HepG2 (cell line): ENCODE measurements around the gene ITIH3. TPM values are rescaled to one million over a fixed set of nuclear protein-coding genes. Genes with fewer than 3 reads are reported as not detected.

Experiments used
- CBFB ChIP-seq: sonication (generic); formaldehyde crosslinking; IDR thresholded peaks from 2 replicates; pipeline ENCODE4 v1.4.0; 2020; ENCODE audit warnings: missing genetic modification reagents
- CBX2 ChIP-seq, 2 experiments: fragments of 200-600 bp in 1 of 2; sonication (generic); formaldehyde crosslinking in 1 of 2; IDR thresholded peaks; 2 replicates each; pipeline versions ENCODE4 v1.7.0 to v1.8.1; 2018 to 2022; ENCODE audit warnings: low read depth in 2 of 2, low read length in 1 of 2, mild to moderate bottlenecking in 1 of 2, missing genetic modification reagents in 1 of 2
- DDIT3 ChIP-seq: sonication (generic); formaldehyde crosslinking; IDR thresholded peaks from 2 replicates; pipeline ENCODE4 v1.4.0; 2020; ENCODE audit warnings: mild to moderate bottlenecking, missing genetic modification reagents
- GABPA ChIP-seq, 2 experiments: IDR thresholded peaks; 2 replicates each; pipeline ENCODE4 v1.6.1; 2011 to 2016; ENCODE audit warnings: low read depth in 2 of 2, low read length in 1 of 2, missing biosample characterization in 1 of 2, missing genetic modification characterization in 1 of 2
- HOMEZ ChIP-seq: IDR thresholded peaks from 2 replicates; pipeline ENCODE4 v1.6.1; 2016; ENCODE audit warnings: low read depth
- HOXA9 ChIP-seq: sonication (generic); formaldehyde crosslinking; IDR thresholded peaks from 2 replicates; pipeline ENCODE4 v1.8.1; 2022; ENCODE audit warnings: missing genetic modification reagents, mild to moderate bottlenecking, moderate library complexity, borderline replicate concordance
- ISL2 ChIP-seq: sonication (generic); formaldehyde crosslinking; IDR thresholded peaks from 2 replicates; pipeline ENCODE4 v1.5.0; 2020; ENCODE audit warnings: missing genetic modification reagents
- KMT2A ChIP-seq: sonication (generic); formaldehyde crosslinking; IDR thresholded peaks from 2 replicates; pipeline ENCODE4 v1.4.0; 2020; ENCODE audit warnings: missing genetic modification reagents
- MEF2D ChIP-seq: sonication (generic); formaldehyde crosslinking; IDR thresholded peaks from 2 replicates; pipeline ENCODE4 v1.5.1; 2020; ENCODE audit warnings: mild to moderate bottlenecking, missing genetic modification reagents
- SETDB1 ChIP-seq: sonication (generic); formaldehyde crosslinking; IDR thresholded peaks from 2 replicates; pipeline ENCODE4 v1.5.1; 2020; ENCODE audit warnings: missing genetic modification reagents, mild to moderate bottlenecking, borderline replicate concordance
- SMYD3 ChIP-seq: sonication (generic); formaldehyde crosslinking; IDR thresholded peaks from 2 replicates; pipeline ENCODE4 v1.8.1; 2023; ENCODE audit warnings: mild to moderate bottlenecking, missing genetic modification reagents
- ZHX1 ChIP-seq: sonication (generic); formaldehyde crosslinking; IDR thresholded peaks from 2 replicates; pipeline ENCODE4 v1.8.1; 2022; ENCODE audit warnings: low read depth, mild to moderate bottlenecking, missing genetic modification reagents
- ZMAT3 ChIP-seq: sonication (generic); formaldehyde crosslinking; conservative IDR thresholded peaks from 2 replicates; pipeline ENCODE4 v1.7.0; 2021; ENCODE audit warnings: missing genetic modification reagents
- ZNF317 ChIP-seq: sonication (generic); formaldehyde crosslinking; IDR thresholded peaks from 2 replicates; pipeline ENCODE4 v1.5.0; 2020; ENCODE audit warnings: mild to moderate bottlenecking, missing genetic modification reagents
- ZNF382 ChIP-seq: sonication (generic); formaldehyde crosslinking; IDR thresholded peaks from 2 replicates; pipeline ENCODE4 v1.5.0; 2020; ENCODE audit warnings: missing genetic modification reagents, mild to moderate bottlenecking, borderline replicate concordance
- ZNF441 ChIP-seq: sonication (generic); formaldehyde crosslinking; IDR thresholded peaks from 2 replicates; pipeline ENCODE4 v1.7.0; 2021; ENCODE audit warnings: missing genetic modification reagents, borderline replicate concordance
- ZNF512 ChIP-seq: sonication (generic); formaldehyde crosslinking; IDR thresholded peaks from 2 replicates; pipeline ENCODE4 v1.4.0; 2020; ENCODE audit warnings: mild to moderate bottlenecking, missing genetic modification reagents
- ZNF547 ChIP-seq: sonication (generic); formaldehyde crosslinking; IDR thresholded peaks from 2 replicates; pipeline ENCODE4 v1.5.1; 2020; ENCODE audit warnings: mild to moderate bottlenecking, missing genetic modification reagents
- ZNF615 ChIP-seq: sonication (generic); formaldehyde crosslinking; IDR thresholded peaks from 2 replicates; pipeline ENCODE4 v1.5.0; 2020; ENCODE audit warnings: mild to moderate bottlenecking, missing genetic modification reagents, borderline replicate concordance
- ZNF691 ChIP-seq: sonication (generic); formaldehyde crosslinking; IDR thresholded peaks from 2 replicates; pipeline ENCODE4 v1.4.0; 2020; ENCODE audit warnings: missing genetic modification reagents, low read depth, mild to moderate bottlenecking, borderline replicate concordance
- polyA plus RNA-seq, 8 experiments: library from polyadenylated mRNA; depleted of rRNA in 3 of 8; stranded (reverse) in 7 of 8; unstranded in 1 of 8; fragments of >200 nt; fragmentation: Illumina TruSeq in 4 of 8; extraction: Trizol in 4 of 8; gene quantifications; 2 replicates each; pipeline versions ENCODE4 v1.2.1 to v1.2.3, GENCODE V29; 2011 to 2016; ENCODE audit warnings: low read depth in 4 of 8, missing spikeins in 1 of 8, mixed read lengths in 1 of 8; ENCODE audit not compliant: insufficient read depth in 1 of 8
- total RNA-seq, 5 experiments: library from RNA; depleted of rRNA; stranded (reverse); fragments of >200 nt; fragmentation: Illumina TruSeq; extraction: Trizol; gene quantifications; 2 replicates each; pipeline ENCODE4 v1.2.3, GENCODE V29; 2016; ENCODE audit warnings: low read depth in 1 of 5

The ITIH3 gene
- total and polyA plus RNA-seq, 2 of the 13 experiments (the other 11 are each of a cell fraction or from before 2014, with no cell fraction given): 105 to 632 TPM

- TF ChIP-seq ZMAT3 (CRISPR knock-in tag) (peak; percentile 73; the same call in 1 of the 2 replicates), GABPA (IDR thresholded peaks at IDR 0.05; ENCODE audit: low read depth, low read length) (no peak), GABPA (CRISPR knock-in tag; IDR thresholded peaks at IDR 0.05; ENCODE audit: low read depth) (peak; percentile 76), KMT2A (CRISPR knock-in tag) (no peak), ZNF317 (CRISPR knock-in tag) (0 out of 2 replicates have a peak, but pooled peaks have one; percentile 34), ZNF512 (no peak), CBX2 (IDR thresholded peaks at IDR 0.05; ENCODE audit: low read depth, low read length) (no peak), CBX2 (CRISPR knock-in tag; IDR thresholded peaks at IDR 0.05; ENCODE audit: low read depth) (no peak), MEF2D (CRISPR knock-in tag) (peak; percentile 58; the same call in 1 of the 2 replicates), ZNF615 (no peak), ZNF441 (CRISPR knock-in tag) (0 out of 2 replicates have a peak, but pooled peaks have one; percentile 42), SMYD3 (peak; percentile 10; the same call in 1 of the 2 replicates), SETDB1 (CRISPR knock-in tag) (no peak), ISL2 (CRISPR knock-in tag) (peak; percentile 60; the same call in 1 of the 2 replicates), HOMEZ (CRISPR knock-in tag) (peak; percentile 69), ZHX1 (no peak; the same call in 1 of the 2 replicates), CBFB (CRISPR knock-in tag) (no peak), ZNF691 (CRISPR knock-in tag) (no peak; the same call in 1 of the 2 replicates), ZNF547 (CRISPR knock-in tag) (0 out of 2 replicates have a peak, but pooled peaks have one; percentile 61), ZNF382 (no peak), DDIT3 (CRISPR knock-in tag) (no peak), HOXA9 (CRISPR knock-in tag) (no peak)
Observed at GRCh38 chr3:52795298-52795900, 803 bp downstream of the ITIH3 start (continued).
